Activated B cell treated with CpG ODN at 0.5 μM for 24 hours (primary cell): ENCODE measurements around the gene ZNF750. TPM values are rescaled to one million over a fixed set of nuclear protein-coding genes. Genes with fewer than 3 reads are reported as not detected.
A peak's percentile ranks its signal among the peaks of the same experiment; 100 is the strongest.

Source experiments
- ATAC-seq: fragments of 200-7000 bp; cut with Tn5 transposase; one replicate; pipeline ENCODE4 v1.10.0; 2021; ENCODE audit warnings: low read depth, mild to moderate bottlenecking, moderate library complexity
- CTCF ChIA-PET: fragments of 350-600 bp; sonication (Branson Sonifier 250); formaldehyde crosslinking; loops from one replicate; lab custom pipeline; 2021; ENCODE audit warnings: antibody characterized with exemption; lab: Charles Lee
- POLR2A ChIA-PET: fragments of 350-600 bp; sonication (Branson Sonifier 250); formaldehyde crosslinking; loops from one replicate; lab custom pipeline; 2021; ENCODE audit warnings: antibody characterized with exemption; lab: Charles Lee
- DNase-seq: peaks from one replicate; pipeline ENCODE4 v3.0.0; 2022
- H3K27ac Mint-ChIP-seq: one replicate; pipeline ENCODE4 v1.8.0; 2020; ENCODE audit warnings: mixed read lengths
- H3K27me3 Mint-ChIP-seq: one replicate; pipeline ENCODE4 v1.8.0; 2021; ENCODE audit warnings: mixed read lengths
- H3K36me3 Mint-ChIP-seq: one replicate; pipeline ENCODE4 v1.8.0; 2021; ENCODE audit warnings: low read depth, mixed read lengths
- H3K4me1 Mint-ChIP-seq: one replicate; pipeline ENCODE4 v1.8.0; 2021; ENCODE audit warnings: mixed read lengths
- H3K4me3 Mint-ChIP-seq: one replicate; pipeline ENCODE4 v1.8.0; 2020; ENCODE audit warnings: mild to moderate bottlenecking, mixed read lengths
- H3K9me3 Mint-ChIP-seq: one replicate; pipeline ENCODE4 v1.8.0; 2020; ENCODE audit warnings: mixed read lengths
- CTCF ChIP-seq: fragments of 200-600 bp; IDR thresholded peaks from one replicate; pipeline ENCODE4 v1.8.0; 2022; ENCODE audit warnings: antibody characterized with exemption, mild to moderate bottlenecking
- intact Hi-C: fragments of 100-400 bp; cut with micrococcal nuclease; formaldehyde crosslinking; loops from one replicate; pipeline ENCODE4 v1.15.1; 2024
- total RNA-seq: library from RNA; stranded (reverse); gene quantifications from 2 replicates; pipeline ENCODE4 v1.2.3, GENCODE V29; 2022

ZNF750 gene
- total RNA-seq, 1 donor from 2014 or later, result not detected

DNA sequence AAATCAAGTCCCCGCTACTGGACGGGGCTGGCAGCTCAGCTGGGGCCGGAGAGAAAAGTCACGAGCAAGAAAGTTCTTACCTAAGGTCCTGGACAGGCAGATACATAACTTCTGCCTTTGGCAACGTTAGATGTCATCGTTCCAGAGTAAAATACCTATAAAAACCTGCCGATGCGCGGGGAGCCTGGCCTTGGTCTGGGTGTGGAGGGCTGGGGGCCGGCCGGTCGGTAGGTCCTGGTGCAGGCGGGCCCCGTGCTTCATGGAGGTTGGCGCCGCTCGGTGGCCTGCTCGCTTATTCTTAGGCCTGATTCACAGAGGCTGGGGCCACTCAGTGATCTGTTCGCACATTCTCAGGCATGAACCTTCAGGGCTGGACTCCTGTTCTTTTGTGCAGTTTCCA lies 33.7 kb upstream of the ZNF750 start:
- ATAC-seq (no peak), DNase-seq (no peak)
- Mint-ChIP-seq H3K4me3 (no peak overlapping the region), H3K27me3 (peaks cover 3% of the 10 kb centered on the region), H3K4me1 (peaks cover 57% of the 10 kb centered on the region), H3K36me3 (peaks cover 6% of the 10 kb centered on the region), H3K27ac (peak overlapping the region; percentile 62), H3K9me3 (no peaks in the 10 kb centered on the region)
- intact Hi-C loops, result loop anchor here (1.0 to 10.0 kb wide), 3 partner anchors 9 to 179 kb away; no protein-coding TSS in a partner anchor
- ChIA-PET POLR2A (interaction anchor here (1.0 to 3.4 kb wide), 5 partner anchors 10 to 326 kb away, joined by 3 to 42 read pairs (median 26); no protein-coding TSS in a partner anchor), CTCF (interaction anchor here (0.9 to 1.7 kb wide), 4 partner anchors 10 to 41 kb away, joined by 3 to 9 read pairs (median 4); no protein-coding TSS in a partner anchor)
- TF ChIP-seq CTCF, result no peak

DNA sequence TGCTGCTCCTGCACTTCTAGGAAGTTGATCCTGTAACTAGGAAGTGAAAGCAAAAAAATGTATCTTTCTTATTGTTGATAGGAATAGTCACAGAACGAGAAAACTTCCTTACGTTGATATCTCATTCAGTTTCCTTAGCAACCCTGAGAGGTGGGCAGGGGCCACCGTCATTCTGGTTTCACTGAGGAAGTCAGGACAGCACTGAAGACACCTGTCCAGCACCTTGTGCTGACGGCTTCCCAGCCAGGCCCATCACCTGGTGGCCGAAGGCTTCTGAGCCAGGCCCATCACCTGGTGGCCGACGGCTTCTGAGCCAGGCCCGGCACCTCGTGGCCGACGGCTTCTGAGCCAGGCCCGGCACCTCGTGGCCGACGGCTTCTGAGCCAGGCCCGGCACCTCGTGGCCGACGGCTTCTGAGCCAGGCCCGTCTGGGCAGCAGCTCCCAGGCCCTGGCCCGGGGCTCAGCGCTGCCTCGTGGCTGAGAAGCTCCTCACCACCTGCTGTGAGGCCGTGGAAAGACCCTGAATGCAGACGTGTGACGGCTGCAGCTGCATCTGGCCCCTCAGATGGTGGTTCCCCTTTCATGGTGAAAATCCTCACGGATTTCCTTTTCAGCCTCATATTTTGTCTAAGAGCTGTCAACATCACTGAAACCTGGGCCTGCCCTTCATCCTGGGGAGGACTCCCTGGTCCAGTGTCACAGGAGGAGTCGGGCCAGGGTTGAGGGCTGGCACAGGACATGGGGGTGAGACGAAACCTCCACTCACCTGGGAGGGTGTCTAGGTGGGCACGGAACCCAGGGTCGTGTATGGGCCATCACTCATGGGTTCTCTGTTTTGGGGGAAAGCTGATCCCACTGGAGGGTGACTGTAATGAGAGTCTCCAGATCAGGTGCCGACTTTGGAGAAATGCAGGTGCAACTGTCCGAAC lies 33.0 kb upstream of the ZNF750 start:
- Mint-ChIP-seq H3K36me3 (peaks cover 6% of the 10 kb centered on the region), H3K4me3 (peak overlapping the region; percentile 41), H3K27me3 (peaks cover 3% of the 10 kb centered on the region), H3K27ac (peak overlapping the region; percentile 91), H3K9me3 (no peaks in the 10 kb centered on the region), H3K4me1 (peaks cover 59% of the 10 kb centered on the region)
- ChIA-PET POLR2A (interaction anchor here (0.6 to 3.4 kb wide), 6 partner anchors 9 to 421 kb away, joined by 3 to 42 read pairs (median 16); no protein-coding TSS in a partner anchor), CTCF (interaction anchor here (0.9 to 1.7 kb wide), 3 partner anchors 9 to 41 kb away, joined by 4 to 9 read pairs (median 5); no protein-coding TSS in a partner anchor)
- no peak for TF ChIP-seq CTCF
- ATAC-seq, result peak; percentile 36
- intact Hi-C loops, result loop anchor here (1.0 to 10.0 kb wide), 3 partner anchors 9 to 179 kb away; no protein-coding TSS in a partner anchor
- DNase-seq, result peak; percentile 51

GRCh38 chr17:82871776-82872561 lies 32.1 kb upstream of the ZNF750 start:
- ATAC-seq (no peak), DNase-seq (no peak)
- H3K27ac Mint-ChIP-seq, result peak overlapping the region; percentile 91
- peaks cover 6% of the 10 kb centered on the region for H3K36me3 Mint-ChIP-seq
- H3K27me3 Mint-ChIP-seq, result peaks cover 3% of the 10 kb centered on the region
- H3K4me1 Mint-ChIP-seq, result peaks cover 65% of the 10 kb centered on the region
- no peak for TF ChIP-seq CTCF
- ChIA-PET POLR2A (interaction anchor here (0.7 to 3.4 kb wide), 17 partner anchors 8 to 574 kb away, joined by 3 to 42 read pairs (median 5); no protein-coding TSS in a partner anchor), CTCF (interaction anchor here (1.0 to 2.4 kb wide), 10 partner anchors 8 to 90 kb away, joined by 3 to 12 read pairs (median 6); partner anchors contain the start of gene ZNF750)
- H3K9me3 Mint-ChIP-seq, result no peaks in the 10 kb centered on the region
- intact Hi-C loops, result loop anchor here (1.0 to 10.0 kb wide), 8 partner anchors 12 to 180 kb away; no protein-coding TSS in a partner anchor
- peak overlapping the region; percentile 41 for H3K4me3 Mint-ChIP-seq

GRCh38 chr17:82871056-82871775 lies 31.4 kb upstream of the ZNF750 start:
- Mint-ChIP-seq H3K27ac (peak overlapping the region; percentile 91), H3K4me3 (peak overlapping the region; percentile 75), H3K27me3 (peaks cover 3% of the 10 kb centered on the region), H3K9me3 (no peaks in the 10 kb centered on the region), H3K36me3 (peaks cover 6% of the 10 kb centered on the region), H3K4me1 (peaks cover 62% of the 10 kb centered on the region)
- ChIA-PET POLR2A (interaction anchor here (0.7 to 3.4 kb wide), 15 partner anchors 10 to 573 kb away, joined by 3 to 42 read pairs (median 5); no protein-coding TSS in a partner anchor), CTCF (interaction anchor here (1.0 to 2.4 kb wide), 8 partner anchors 11 to 89 kb away, joined by 3 to 12 read pairs (median 6); partner anchors contain the start of gene ZNF750)
- DNase-seq (peak; percentile 68), ATAC-seq (peak; percentile 84)
- no peak for TF ChIP-seq CTCF
- intact Hi-C loops, result loop anchor here (1.0 to 10.0 kb wide), 8 partner anchors 11 to 181 kb away; no protein-coding TSS in a partner anchor
